Adipose tissue (tissue), 3 donors: ENCODE measurements around the gene MYRFL. TPM values are rescaled to one million over a fixed set of nuclear protein-coding genes. Genes with fewer than 3 reads are reported as not detected.

Experiments
- H3K27ac ChIP-seq: one replicate; pipeline ENCODE4 v1.5.1; 2013; ENCODE audit warnings: low read depth, low read length
- WGBS, 3 donors: extraction: QIAGEN DNeasy Blood & Tissue Kit; methylation state at CpG; one replicate each; pipeline ENCODE4 v1.1.7; 2013; 5-methylcytosine and 5-hydroxymethylcytosine counted together
- polyA plus RNA-seq, 3 donors: library from polyadenylated mRNA; stranded (reverse); fragments of 200-250 nt; gene quantifications; one replicate each; pipeline ENCODE4 v1.2.3, GENCODE V29; 2013
- donor health status: healthy with polysubstance abuse.
- donor health status: Bipolar disorder and iron deficiency.
- donor health status: healthy.

MYRFL gene
- polyA plus RNA-seq, 3 donors: 0.08 TPM; not detected in 2

GRCh38 chr12:69996722-69997121 lies 171.7 kb downstream of the MYRFL start:
- H3K27ac ChIP-seq: no peak overlapping the region
- 73 to 81% (median 78%) methylated on average over 2 of the region's 2 CpGs for WGBS, 3 donors

- 92 to 96% (median 94%) methylated on average over 11 of the region's 11 CpGs for WGBS, 3 donors
- H3K27ac ChIP-seq: no peak overlapping the region
These were observed 173.0 kb downstream of the MYRFL start for GRCh38 chr12:69998011-69998410.

GRCh38 chr12:69998922-69999321 lies 173.9 kb downstream of the MYRFL start:
- 93 to 96% (median 94%) methylated on average over 2 of the region's 2 CpGs for WGBS, 3 donors
- H3K27ac ChIP-seq: no peak overlapping the region

- WGBS, 3 donors: 77 to 81% (median 78%) methylated on average over 3 of the region's 3 CpGs
- H3K27ac ChIP-seq: no peak overlapping the region
These were observed 174.5 kb downstream of the MYRFL start for GRCh38 chr12:69999561-69999960.

- H3K27ac ChIP-seq: no peak overlapping the region
- WGBS, 3 donors: 53 to 68% (median 67%) methylated on average over 3 of the region's 3 CpGs
These were observed 177.3 kb downstream of the MYRFL start for GRCh38 chr12:70002097-70002911.

GRCh38 chr12:70002912-70003255 lies 177.9 kb downstream of the MYRFL start:
- 48 to 64% (median 63%) methylated on average over 6 of the region's 6 CpGs for WGBS, 3 donors
- no peak overlapping the region for H3K27ac ChIP-seq

DNA sequence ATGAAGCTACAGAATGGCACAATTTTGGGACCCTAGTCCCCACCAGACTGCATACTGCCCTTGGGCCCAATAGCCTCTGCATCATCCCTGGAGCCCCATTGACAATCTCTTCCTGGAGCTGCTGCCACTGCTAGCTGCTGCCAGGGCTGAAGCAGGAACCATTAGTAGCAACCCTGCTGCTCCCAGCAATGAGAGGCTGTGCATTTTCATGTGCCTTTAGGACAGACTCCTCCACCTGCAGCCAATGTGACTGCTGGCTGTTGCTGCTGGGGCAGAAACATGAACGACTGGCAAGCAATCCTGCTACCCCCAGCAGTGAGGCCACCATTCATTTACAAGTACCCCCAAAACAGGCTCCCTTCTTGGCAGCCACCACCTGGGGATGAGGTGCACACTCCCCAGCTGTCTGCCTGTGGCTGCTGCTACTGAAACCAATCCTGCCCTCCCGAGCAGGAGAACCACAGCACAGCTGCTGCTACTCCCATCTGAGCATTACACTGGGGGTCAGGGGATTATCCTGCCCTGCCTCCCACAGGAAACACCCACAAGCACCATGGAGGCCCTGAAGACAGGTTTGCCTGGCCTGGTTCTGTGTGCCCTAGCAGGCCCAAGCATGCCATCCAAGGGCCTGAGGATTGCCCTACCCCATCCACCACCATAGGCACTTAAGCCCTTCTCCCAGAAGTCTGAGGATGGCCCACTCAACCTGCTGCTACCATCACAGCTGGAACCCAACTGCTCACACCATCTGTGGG lies 181.0 kb downstream of the MYRFL start:
- no peak overlapping the region for H3K27ac ChIP-seq
- WGBS, 3 donors: 54 to 80% (median 68%) methylated on average over 2 of the region's 2 CpGs

GRCh38 chr12:70006619-70006973 lies 181.6 kb downstream of the MYRFL start:
- no peak overlapping the region for H3K27ac ChIP-seq
- 43 to 90% (median 50%) methylated on average over 2 of the region's 2 CpGs for WGBS, 3 donors

DNA sequence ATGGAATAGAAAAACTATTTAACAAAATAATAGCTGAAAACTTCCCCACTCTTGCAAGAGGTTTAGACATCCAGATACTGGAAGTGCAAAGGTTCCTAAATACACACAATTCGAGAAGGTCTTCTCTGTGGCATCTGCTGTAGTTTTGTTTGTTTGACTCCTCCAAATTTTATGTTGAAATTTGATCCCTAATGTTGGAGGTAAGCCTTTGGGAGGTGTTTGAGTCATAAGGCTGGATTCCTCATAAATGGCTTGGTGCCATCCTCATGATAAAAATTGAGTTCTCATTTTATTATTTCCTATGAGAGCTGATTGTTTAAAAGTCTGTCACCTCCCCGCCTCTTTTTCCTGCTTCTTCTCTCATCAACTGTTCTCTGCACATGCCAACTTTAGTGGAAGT lies 182.7 kb downstream of the MYRFL start:
- 71 to 78% (median 73%) methylated on average over 2 of the region's 2 CpGs for WGBS, 3 donors
- H3K27ac ChIP-seq: no peak overlapping the region

Other genes starting within 250 kb of the MYRFL start
- 100 to 1,000 TPM in 1 of 3 donors, 10 to 100 TPM in 2; 57.0 to 113 (median 99.0) TPM for gene CCT2, start 239.8 kb upstream of the MYRFL start, polyA plus RNA-seq
- gene LRRC10, start 214.3 kb upstream of the MYRFL start, polyA plus RNA-seq: not detected
- gene BEST3, start 125.9 kb upstream of the MYRFL start, polyA plus RNA-seq: under 1 TPM in 2 of 3 donors, not detected in 1; 0.04 to 0.24 TPM
- 10 to 100 TPM in 1 of 3 donors, 1 to 10 TPM in 2; 1.9 to 13.6 (median 4.4) TPM for gene RAB3IP, start 86.4 kb upstream of the MYRFL start, polyA plus RNA-seq